GM19452 (cell line): ENCODE results near the gene DNM3.

ENCODE experiments used
- ATAC-seq: cut with Tn5 transposase; IDR thresholded peaks from one replicate; pipeline ENCODE4 v1.9.1; 2021; ENCODE audit not compliant: unreplicated experiment

DNM3 gene

GRCh38 chr1:171966426-171967220, 125.3 kb downstream of the DNM3 start:
- no peak for ATAC-seq

- ATAC-seq, result no peak
These were observed 127.9 kb downstream of the DNM3 start for GRCh38 chr1:171969226-171969625.

GRCh38 chr1:171969813-171970212, 128.5 kb downstream of the DNM3 start:
- ATAC-seq, result no peak

GRCh38 chr1:171972846-171973245, 131.5 kb downstream of the DNM3 start:
- ATAC-seq, result no peak

GRCh38 chr1:171973421-171973820, 132.1 kb downstream of the DNM3 start:
- ATAC-seq, result no peak

GRCh38 chr1:171981303-171981702, 140.0 kb downstream of the DNM3 start:
- no peak for ATAC-seq

GRCh38 chr1:171983584-171983983, 142.3 kb downstream of the DNM3 start:
- ATAC-seq, result no peak

- ATAC-seq, result no peak
These were observed 143.0 kb downstream of the DNM3 start for GRCh38 chr1:171984262-171984661.

- ATAC-seq, result no peak
These were observed 143.7 kb downstream of the DNM3 start for GRCh38 chr1:171984850-171985485.

- ATAC-seq, result no peak
These were observed 144.3 kb downstream of the DNM3 start for GRCh38 chr1:171985639-171986038.

- ATAC-seq, result no peak
These were observed 147.1 kb downstream of the DNM3 start for GRCh38 chr1:171988243-171988885.

GRCh38 chr1:171990371-171990770, 149.1 kb downstream of the DNM3 start:
- no peak for ATAC-seq

- ATAC-seq, result no peak
These were observed 153.0 kb downstream of the DNM3 start for GRCh38 chr1:171994293-171994692.

- ATAC-seq, result no peak
These were observed 154.3 kb downstream of the DNM3 start for GRCh38 chr1:171995573-171995972.

- ATAC-seq, result no peak
These were observed 156.6 kb downstream of the DNM3 start for GRCh38 chr1:171997936-171998335.

- no peak for ATAC-seq
These were observed 157.4 kb downstream of the DNM3 start for GRCh38 chr1:171998711-171999110.

GRCh38 chr1:171999756-172000155, 158.5 kb downstream of the DNM3 start:
- ATAC-seq, result no peak

- ATAC-seq, result no peak
These were observed 160.0 kb downstream of the DNM3 start for GRCh38 chr1:172001288-172001687.

GRCh38 chr1:172002725-172003345, 161.5 kb downstream of the DNM3 start:
- no peak for ATAC-seq

GRCh38 chr1:172003766-172004530, 162.7 kb downstream of the DNM3 start:
- ATAC-seq, result no peak

- ATAC-seq, result no peak
These were observed 163.4 kb downstream of the DNM3 start for GRCh38 chr1:172004671-172005070.
